MM.1S (cell line): Measurements from ENCODE around the gene OLFML2B.

Experiments
- DNase-seq: peaks from one replicate; pipeline ENCODE4 v3.0.0-alpha.2; 2015
- H2AFZ ChIP-seq: fragments of 300-600 bp; sonication (generic); 2 replicates; pipeline ENCODE4 v1.6.0; 2016; ENCODE audit warnings: antibody characterized with exemption, low read length
- H3F3A ChIP-seq: fragments of 300-600 bp; sonication (generic); 2 replicates; pipeline ENCODE4 v1.6.1; 2016; ENCODE audit warnings: mild to moderate bottlenecking, antibody characterized with exemption, low read length, moderate library complexity, mixed read lengths; ENCODE audit not compliant: insufficient read depth
- H3K27ac ChIP-seq: fragments of 300-600 bp; sonication (generic); 2 replicates; pipeline ENCODE4 v1.5.1; 2016; ENCODE audit warnings: mild to moderate bottlenecking, low read length
- H3K27me3 ChIP-seq: fragments of 300-600 bp; sonication (generic); replicated peaks from 2 replicates; pipeline ENCODE4 v1.6.0; 2016; ENCODE audit warnings: low read length; ENCODE audit not compliant: insufficient read depth
- H3K36me3 ChIP-seq: fragments of 300-600 bp; sonication (generic); replicated peaks from 2 replicates; pipeline ENCODE4 v1.6.1; 2016; ENCODE audit warnings: mild to moderate bottlenecking, low read length, mixed read lengths; ENCODE audit not compliant: insufficient read depth
- H3K4me1 ChIP-seq: fragments of 300-600 bp; sonication (generic); 2 replicates; pipeline ENCODE4 v1.6.1; 2016; ENCODE audit warnings: low read length, mixed read lengths
- H3K4me2 ChIP-seq: fragments of 300-600 bp; sonication (generic); 2 replicates; pipeline ENCODE4 v1.6.0; 2016; ENCODE audit warnings: low read depth, low read length
- H3K4me3 ChIP-seq: fragments of 300-600 bp; sonication (generic); 2 replicates; pipeline ENCODE4 v1.5.1; 2016; ENCODE audit warnings: low read length, mixed read lengths
- H3K79me2 ChIP-seq: fragments of 300-600 bp; sonication (generic); 2 replicates; pipeline ENCODE4 v1.6.1; 2016; ENCODE audit warnings: mixed run types, low read length, mixed read lengths
- H3K9ac ChIP-seq: fragments of 300-600 bp; sonication (generic); 2 replicates; pipeline ENCODE4 v1.6.1; 2016; ENCODE audit warnings: low read length, mixed read lengths
- H3K9me2 ChIP-seq: fragments of 300-600 bp; sonication (generic); replicated peaks from 2 replicates; pipeline ENCODE4 v1.6.1; 2016; ENCODE audit warnings: mild to moderate bottlenecking, low read length, mixed read lengths; ENCODE audit not compliant: insufficient read depth
- H3K9me3 ChIP-seq: fragments of 300-600 bp; sonication (generic); replicated peaks from 2 replicates; pipeline ENCODE4 v1.6.1; 2016; ENCODE audit warnings: mild to moderate bottlenecking, low read length, mixed read lengths; ENCODE audit not compliant: insufficient read depth
- H4K20me1 ChIP-seq: fragments of 300-600 bp; sonication (generic); 2 replicates; pipeline ENCODE4 v1.6.1; 2016; ENCODE audit warnings: mild to moderate bottlenecking, low read length, moderate library complexity, mixed read lengths; ENCODE audit not compliant: insufficient read depth
- CTCF ChIP-seq: fragments of 300-600 bp; sonication (generic); IDR thresholded peaks from 2 replicates; pipeline ENCODE4 v1.5.1; 2016; ENCODE audit warnings: antibody characterized with exemption, low read length, mixed read lengths
- EZH2 ChIP-seq: fragments of 300-600 bp; sonication (generic); optimal IDR thresholded peaks from 2 replicates; pipeline ENCODE3; 2017; ENCODE audit warnings: low read depth, mild to moderate bottlenecking, antibody characterized with exemption, low read length, mixed read lengths
- EZH2phosphoT487 ChIP-seq: fragments of 300-600 bp; sonication (generic); IDR thresholded peaks from 2 replicates; pipeline ENCODE4 v1.6.1; 2018; ENCODE audit warnings: antibody characterized with exemption, low read length

Gene OLFML2B

GRCh38 chr1:162040657-162041056 lies 17.0 kb upstream of the OLFML2B start:
- Histone ChIP-seq H3K36me3 (no peaks in the 10 kb centered on the region), H3K27ac (no peak overlapping the region; the same call in 1 of the 2 replicates), H4K20me1 (no peaks in the 10 kb centered on the region), H3K4me3 (no peak overlapping the region), H3K27me3 (no peaks in the 10 kb centered on the region), H3K9ac (no peak overlapping the region), H3F3A (0 out of 2 replicates have a peak, but pooled peaks cover 7% of the 10 kb centered on the region), H3K9me3 (no peaks in the 10 kb centered on the region), H2AFZ (no peak overlapping the region), H3K79me2 (no peaks in the 10 kb centered on the region), H3K4me2 (no peak overlapping the region), H3K9me2 (no peaks in the 10 kb centered on the region), H3K4me1 (peaks cover 32% of the 10 kb centered on the region)
- TF ChIP-seq EZH2phosphoT487 (no peak), CTCF (peak; percentile 48)
- DNase-seq, result peak; percentile 55

GRCh38 chr1:162040001-162040400 lies 16.3 kb upstream of the OLFML2B start:
- Histone ChIP-seq H3K9me2 (no peaks in the 10 kb centered on the region), H3K4me2 (no peak overlapping the region), H3K9ac (no peak overlapping the region), H3K27ac (no peak overlapping the region), H4K20me1 (no peaks in the 10 kb centered on the region), H3K4me1 (peaks cover 39% of the 10 kb centered on the region), H3K27me3 (no peaks in the 10 kb centered on the region), H2AFZ (no peak overlapping the region), H3K79me2 (no peaks in the 10 kb centered on the region), H3F3A (0 out of 2 replicates have a peak, but pooled peaks cover 7% of the 10 kb centered on the region), H3K9me3 (no peaks in the 10 kb centered on the region), H3K36me3 (no peaks in the 10 kb centered on the region), H3K4me3 (no peak overlapping the region)
- no peak for DNase-seq
- TF ChIP-seq CTCF (no peak), EZH2phosphoT487 (no peak), EZH2 (no peak)

- no peaks in the 10 kb centered on the region for H3K9me3 ChIP-seq
- H3K27me3 ChIP-seq, result no peaks in the 10 kb centered on the region
- H2AFZ ChIP-seq, result peak overlapping the region; percentile 3; the same call in 1 of the 2 replicates
- no peaks in the 10 kb centered on the region for H3K36me3 ChIP-seq
- peak overlapping the region; percentile 33; the same call in 1 of the 2 replicates for H3K4me2 ChIP-seq
- H3F3A ChIP-seq, result 0 out of 2 replicates have a peak, but pooled peaks cover 7% of the 10 kb centered on the region
- no peak for DNase-seq
- no peak overlapping the region for H3K4me3 ChIP-seq
- H3K9me2 ChIP-seq, result no peaks in the 10 kb centered on the region
- peaks cover 40% of the 10 kb centered on the region for H3K4me1 ChIP-seq
- 0 out of 2 replicates have a peak, but pooled peaks have one; percentile 9 for TF ChIP-seq CTCF
- TF ChIP-seq EZH2phosphoT487, result no peak
- peak overlapping the region; percentile 24; the same call in 1 of the 2 replicates for H3K27ac ChIP-seq
- H4K20me1 ChIP-seq, result no peaks in the 10 kb centered on the region
- no peaks in the 10 kb centered on the region for H3K79me2 ChIP-seq
- H3K9ac ChIP-seq, result no peak overlapping the region
Measured at GRCh38 chr1:162038624-162039023, 15.0 kb upstream of the OLFML2B start.
